Measurements from ENCODE around the gene REEP3.

DNA sequence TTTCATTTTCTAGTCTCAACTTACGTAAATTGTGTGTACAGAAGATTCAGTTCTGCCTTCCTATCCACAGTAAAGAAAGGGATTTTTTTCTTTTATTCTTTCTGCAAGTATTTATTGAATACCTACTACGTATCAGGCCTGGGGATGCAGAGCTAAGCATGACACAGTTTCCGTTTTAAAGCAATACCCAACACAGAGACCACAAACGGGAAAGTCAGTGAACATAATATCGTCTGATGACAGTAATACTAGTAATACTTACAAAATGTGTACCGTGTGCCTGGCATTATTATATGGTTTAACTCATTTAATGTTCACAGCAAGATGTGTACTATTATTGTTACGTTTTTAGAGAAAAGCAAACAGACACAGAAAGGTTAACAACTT is 22.4 kb downstream of the REEP3 start:
- TF ChIP-seq, protein P1, sequence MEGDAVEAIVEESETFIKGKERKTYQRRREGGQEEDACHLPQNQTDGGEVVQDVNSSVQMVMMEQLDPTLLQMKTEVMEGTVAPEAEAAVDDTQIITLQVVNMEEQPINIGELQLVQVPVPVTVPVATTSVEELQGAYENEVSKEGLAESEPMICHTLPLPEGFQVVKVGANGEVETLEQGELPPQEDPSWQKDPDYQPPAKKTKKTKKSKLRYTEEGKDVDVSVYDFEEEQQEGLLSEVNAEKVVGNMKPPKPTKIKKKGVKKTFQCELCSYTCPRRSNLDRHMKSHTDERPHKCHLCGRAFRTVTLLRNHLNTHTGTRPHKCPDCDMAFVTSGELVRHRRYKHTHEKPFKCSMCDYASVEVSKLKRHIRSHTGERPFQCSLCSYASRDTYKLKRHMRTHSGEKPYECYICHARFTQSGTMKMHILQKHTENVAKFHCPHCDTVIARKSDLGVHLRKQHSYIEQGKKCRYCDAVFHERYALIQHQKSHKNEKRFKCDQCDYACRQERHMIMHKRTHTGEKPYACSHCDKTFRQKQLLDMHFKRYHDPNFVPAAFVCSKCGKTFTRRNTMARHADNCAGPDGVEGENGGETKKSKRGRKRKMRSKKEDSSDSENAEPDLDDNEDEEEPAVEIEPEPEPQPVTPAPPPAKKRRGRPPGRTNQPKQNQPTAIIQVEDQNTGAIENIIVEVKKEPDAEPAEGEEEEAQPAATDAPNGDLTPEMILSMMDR (IDR thresholded peaks at IDR 0.05): no peak
- TF ChIP-seq POLR2A (IDR thresholded peaks at IDR 0.05): no peak
